ENCODE data around the gene INO80E.
"Not testable (repeated sequence)": the region's sequence is repeated elsewhere in the genome, so short reads cannot be mapped to it uniquely, and the experiment has no call there.

The INO80E gene

DNA sequence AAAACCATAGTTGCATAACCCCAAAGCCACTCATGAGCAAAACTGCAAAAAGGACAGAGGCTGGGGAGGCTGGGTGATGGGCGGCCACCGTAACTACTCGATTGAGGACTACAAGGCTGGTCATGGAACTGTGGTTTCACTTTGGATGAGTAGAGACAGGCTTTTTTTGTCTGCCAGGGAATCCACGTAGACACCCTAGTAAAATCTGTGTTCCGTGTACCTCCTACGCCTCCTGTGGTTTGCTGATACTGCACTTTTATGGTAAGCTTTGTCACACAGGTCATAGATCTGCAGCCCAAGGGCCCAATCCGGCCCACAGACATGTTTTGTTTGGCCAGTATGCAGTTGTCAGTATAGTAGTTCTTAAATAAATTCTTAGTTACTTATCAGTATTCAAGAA, 37.2 kb downstream of the INO80E start:
- DNase-seq = no peak

DNA sequence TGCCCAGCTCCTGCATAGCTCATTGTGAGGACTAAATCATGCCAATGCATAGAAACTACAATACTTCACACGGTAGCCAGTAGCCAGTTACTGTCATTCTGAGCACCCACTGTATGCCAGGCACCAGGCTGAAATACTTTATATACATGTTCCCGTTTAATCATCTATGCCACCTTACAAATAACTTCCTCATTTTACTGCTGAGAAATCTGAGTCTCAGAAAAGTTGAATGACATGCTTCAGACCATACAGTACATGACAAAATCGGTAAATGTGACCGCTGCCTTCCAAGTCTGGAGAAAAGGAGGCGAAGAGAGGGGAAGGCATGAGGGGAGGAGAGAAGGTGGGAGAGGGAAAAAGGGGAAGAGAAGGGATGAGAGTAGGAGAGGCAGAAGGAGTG, 44.2 kb downstream of the INO80E start:
- peak; percentile 45 for DNase-seq

DNA sequence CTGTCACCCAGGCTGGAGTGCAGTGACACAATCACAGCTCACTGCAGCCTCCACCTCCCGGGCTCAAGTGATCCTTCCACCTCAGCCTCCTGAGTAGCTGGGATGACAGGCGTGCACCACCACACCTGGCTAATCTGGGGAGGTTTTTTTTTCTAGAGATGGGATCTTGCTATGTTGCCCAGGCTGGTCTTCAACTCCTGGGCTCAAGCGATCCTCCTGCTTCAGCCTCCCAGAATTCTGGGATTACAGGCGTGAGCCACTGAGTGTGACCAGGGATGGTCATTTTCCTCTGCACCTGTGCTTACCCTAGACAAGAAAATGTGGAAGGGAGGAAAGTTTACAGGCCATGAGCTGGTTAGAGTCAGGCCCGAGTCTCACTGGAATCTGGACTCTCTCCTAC, 44.6 kb downstream of the INO80E start:
- not testable (repeated sequence) for DNase-seq

DNA sequence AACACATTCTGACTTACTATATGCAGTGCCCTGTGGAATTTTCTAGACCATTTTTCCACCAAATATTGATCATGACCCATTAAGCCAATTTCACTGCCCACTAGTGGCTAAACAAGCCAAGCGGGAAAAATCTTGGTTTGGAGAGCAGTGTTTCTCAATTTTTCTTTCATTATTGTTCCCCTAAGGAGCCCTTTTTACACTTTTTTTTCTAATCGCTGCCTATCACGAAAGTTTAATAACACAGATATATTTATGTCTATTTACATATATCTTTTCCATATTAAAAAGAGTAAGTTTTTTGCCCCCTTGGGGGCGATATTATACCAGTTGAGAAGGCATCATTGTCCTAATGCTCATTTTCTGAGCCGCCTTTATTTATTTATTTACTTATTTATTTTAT, 45.8 kb downstream of the INO80E start:
- DNase-seq = peak; percentile 47

DNA sequence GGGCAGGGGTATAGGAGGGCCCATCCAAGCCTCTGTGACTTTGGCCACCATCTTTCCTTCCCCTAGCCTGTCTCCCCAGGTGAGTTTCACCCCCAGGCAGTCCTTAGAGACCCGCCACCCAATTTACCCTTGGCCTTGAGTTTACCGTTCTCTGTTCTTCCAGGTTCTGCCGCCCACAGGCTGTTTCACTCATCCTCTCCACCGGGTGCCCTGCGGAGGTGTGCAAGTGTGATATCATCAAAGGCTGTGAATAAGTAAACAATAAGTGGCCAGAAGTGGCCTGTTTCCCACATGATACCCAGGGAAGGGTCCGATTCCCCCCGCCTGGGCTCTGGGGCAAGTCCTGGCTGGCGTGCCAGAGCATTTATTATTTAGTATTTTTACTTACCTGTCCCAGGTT, 50.1 kb downstream of the INO80E start:
- DNase-seq = no peak

DNA sequence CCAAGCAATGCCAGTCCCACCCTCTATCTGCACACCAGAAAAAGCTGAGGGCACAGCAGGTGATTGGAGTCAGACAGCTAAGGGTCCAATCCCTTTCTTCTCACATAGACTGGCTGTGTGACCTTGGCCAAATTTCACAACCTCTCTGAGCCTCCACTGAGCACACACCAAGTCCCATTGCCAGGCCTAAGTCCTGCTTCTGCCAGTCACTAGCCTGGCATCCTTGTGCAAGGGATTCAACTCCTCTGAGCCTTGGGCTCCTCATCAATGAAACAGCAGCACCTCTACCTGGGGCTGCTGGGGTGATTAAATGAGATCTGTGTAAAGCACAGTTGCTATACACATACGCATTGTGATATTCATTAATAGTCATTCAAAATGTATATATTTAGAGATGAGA, 50.5 kb downstream of the INO80E start:
- no peak for DNase-seq

DNA sequence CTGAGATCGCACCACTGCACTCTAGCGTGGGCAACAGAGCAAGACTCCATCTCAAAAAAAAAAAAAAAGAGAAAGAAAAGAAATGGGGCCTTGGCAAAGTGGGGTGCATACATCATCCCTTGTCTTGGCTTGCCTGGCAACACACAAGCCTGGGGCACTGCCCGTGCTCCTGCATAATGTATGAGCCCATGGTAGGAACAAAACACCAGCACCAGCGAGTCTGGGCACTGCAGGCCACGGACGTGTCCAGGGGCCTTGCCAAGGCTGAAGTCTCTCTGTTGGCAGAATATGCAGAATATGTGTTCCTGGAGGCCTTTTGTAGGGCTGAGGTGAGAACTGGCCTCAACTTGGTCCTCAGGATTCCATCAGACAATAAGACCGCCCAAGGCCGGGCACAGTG, 53.8 kb downstream of the INO80E start:
- DNase-seq = no peak

DNA sequence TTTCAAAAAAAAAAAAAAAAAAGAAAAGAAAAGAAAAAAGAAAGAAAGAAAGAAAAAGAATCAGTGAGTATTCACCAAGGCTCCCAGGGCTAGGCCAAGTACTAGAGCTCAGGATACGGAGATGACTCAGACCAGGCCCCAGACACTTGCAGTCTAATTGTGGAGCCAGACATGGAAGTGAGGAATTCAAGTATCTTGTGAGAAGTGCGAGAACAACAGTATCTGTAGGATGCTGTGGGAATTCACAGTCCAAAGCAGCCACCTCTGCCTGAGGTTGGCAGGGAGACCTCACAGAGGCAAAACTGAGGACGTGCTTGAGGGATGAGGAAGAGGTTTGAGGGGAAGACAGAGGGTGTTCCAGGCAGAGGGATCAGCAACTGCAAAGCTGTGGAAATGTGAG, 55.5 kb downstream of the INO80E start:
- DNase-seq = no peak

DNA sequence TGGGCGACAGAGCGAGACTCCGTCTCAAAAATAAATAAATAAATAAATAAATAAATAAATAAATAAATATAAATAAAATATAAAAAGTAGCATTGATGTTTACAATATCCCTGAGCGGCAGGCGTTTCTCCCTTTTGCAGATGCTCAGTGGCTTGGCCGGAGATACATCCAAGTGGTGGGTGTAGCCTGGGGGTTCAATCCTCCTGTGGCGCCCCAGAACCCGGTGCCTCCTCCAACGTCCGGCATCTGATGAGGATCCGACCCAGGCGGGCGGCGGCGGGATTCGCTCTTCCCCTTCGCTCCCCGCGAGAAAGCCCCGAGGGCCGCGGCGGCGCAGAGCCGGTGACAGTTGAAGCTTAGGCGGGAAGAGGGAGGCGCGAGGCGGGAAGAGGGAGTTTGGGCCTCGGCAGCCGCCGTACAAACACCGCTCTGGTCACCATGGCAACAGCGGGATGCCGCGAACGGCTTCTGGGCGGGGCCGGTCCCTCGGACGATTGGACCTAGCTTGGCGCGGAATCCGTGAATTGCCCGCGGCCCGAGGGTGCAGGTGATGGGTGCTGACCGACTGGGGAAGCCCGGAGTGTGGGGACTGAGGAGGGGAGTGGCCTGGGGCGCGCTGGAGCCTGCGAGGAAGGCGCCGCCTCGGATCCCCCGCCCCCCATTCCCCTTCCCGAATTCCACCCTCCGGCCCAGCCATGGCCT, 56.8 kb downstream of the INO80E start:
- peak; percentile 92 for DNase-seq

DNA sequence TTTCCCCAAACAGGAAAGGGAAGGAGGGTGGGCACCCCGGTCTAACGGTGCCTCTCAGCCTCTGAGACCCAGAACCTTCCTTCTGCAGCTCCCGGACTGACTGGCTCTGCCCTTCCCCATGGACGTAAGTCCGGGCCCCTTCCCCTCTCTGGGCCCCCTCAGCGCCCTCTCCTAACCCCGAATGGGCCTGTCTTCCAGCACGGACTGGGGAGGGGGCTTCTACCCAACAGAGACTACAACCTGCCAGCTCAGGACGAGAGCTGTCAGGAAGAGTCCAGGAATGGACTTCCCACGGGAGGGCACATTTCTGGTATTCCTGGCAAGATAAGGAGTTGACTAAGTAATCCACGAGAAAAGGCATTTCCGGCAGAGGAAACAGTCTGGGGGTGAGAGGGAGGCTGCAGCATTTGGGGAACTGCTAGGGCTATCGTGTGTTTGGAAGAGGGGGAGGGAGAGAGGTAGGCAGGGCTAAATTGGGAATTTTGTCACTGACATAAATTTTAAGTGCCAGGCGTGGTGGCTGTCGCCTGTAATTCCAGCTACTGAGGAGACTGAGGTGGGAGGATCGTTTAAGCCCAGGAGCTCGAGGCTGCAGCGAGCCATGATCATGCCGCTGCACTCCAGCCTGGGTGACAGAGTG, 57.5 kb downstream of the INO80E start:
- DNase-seq = no peak

DNA sequence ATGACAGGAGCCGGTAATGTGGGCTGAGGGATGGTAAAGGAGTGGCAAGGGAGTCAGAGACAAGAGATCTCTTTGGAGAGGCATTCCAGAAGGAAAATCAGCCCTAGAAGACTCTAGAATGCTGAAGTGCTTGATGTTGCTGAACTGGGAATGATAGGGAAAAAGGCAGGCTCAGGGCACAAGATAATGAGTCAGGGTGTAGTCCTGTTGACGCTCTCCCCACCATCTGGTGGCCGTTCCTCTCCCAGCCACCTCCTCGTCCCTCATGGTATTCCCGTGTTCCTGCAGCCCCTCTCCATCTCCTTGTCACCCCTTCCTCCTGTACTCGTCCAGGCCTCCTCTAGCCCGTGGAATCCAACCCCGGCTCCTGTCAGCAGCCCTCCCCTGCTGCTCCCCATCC, 58.4 kb downstream of the INO80E start:
- DNase-seq = no peak

DNA sequence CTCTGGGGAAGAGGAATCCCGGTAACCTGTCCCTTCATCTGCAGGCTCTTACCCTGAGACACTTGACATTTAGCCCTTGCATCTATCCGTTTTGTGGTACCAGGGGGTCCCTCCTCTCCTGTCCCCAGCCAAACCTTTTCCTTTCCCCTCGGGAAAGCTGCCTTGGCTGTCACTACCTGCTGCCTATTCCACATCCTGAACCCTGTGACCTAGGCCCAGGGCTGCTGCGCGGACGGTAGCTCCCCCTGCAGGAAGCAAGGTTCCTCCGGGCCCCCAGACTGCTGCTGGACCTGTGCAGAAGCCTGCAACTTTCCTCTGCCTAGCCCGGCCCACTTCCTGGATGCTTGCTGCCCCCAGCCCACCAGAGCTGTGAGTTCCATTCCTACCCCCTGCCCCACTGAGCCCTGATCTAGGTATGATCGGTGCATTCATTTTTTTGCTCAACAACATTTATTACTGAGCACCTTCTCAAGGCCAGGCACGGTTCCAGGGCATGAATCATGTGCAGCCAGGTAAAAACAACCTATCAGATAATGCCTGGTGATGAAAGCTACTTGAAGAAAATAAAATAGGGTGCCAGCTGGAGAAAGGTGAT, 59.0 kb downstream of the INO80E start:
- peak; percentile 41 for DNase-seq
